Astrocyte (in vitro differentiated cells and primary cell): ENCODE measurements around the gene TRAP1.

Experiments
- CTCF ChIP-seq: IDR thresholded peaks from 2 replicates; pipeline ENCODE4 v1.5.1; 2011; ENCODE audit warnings: low read depth, mild to moderate bottlenecking, inconsistent platforms, low read length, moderate library complexity; ENCODE audit not compliant: insufficient read depth
- EZH2 ChIP-seq: IDR thresholded peaks from 2 replicates; pipeline ENCODE4 v1.6.1; 2012; ENCODE audit warnings: mild to moderate bottlenecking, low read length, inconsistent platforms; ENCODE audit not compliant: insufficient read depth

- no peak for TF ChIP-seq CTCF
- no peak for TF ChIP-seq EZH2
These were observed 17.5 kb upstream of the TRAP1 start for GRCh38 chr16:3734758-3735221.
